GM19467 (cell line): Measurements from ENCODE around the gene RARA.

Source experiments
- ATAC-seq: cut with Tn5 transposase; IDR thresholded peaks from one replicate; pipeline ENCODE4 v1.9.1; 2021; ENCODE audit warnings: mild to moderate bottlenecking, moderate library complexity; ENCODE audit not compliant: unreplicated experiment

RARA gene

DNA sequence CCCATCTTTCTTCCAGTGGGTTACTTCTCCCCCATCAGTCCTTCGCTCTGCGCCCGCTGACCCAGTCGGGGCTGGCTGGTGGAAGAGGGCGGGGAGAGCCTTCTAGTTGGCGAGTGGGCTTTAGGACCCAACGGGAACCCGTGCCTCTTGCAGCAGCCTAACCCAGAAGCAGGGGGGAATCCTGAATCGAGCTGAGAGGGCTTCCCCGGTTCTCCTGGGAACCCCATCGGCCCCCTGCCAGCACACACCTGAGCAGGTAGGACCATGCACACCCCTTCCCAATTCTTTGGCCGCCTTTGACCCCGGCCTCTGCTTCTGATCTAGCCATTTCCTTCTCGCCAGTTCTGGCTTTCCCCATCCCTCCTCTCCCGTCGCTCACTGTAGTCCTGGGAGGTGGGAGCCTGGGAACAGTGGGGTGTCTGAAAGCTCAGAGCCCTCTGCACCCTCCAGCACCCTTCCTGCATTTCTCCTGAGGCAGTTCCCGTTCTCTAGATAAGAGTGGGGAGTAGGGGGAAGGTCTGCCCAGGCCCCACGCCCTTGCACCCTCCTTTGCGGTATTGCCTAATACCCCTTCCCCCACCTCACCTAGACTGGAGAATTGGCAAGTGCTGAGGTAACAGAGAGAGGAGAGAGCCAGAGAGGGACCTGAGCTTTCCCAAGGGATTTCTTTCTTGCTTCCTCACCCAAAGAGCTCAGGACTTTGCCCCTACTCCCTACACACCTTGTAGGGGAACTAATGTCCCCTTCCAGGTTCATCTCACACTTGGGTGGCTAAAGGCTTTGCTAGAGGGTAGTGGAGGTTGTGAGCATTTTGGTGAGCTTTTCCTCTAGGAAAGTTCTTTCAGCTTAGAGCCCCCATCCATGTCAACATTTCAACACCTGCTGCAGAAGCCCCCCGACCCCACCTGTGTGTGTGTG is at the start of gene RARA:
TSS of gene RARA (plus strand) at position 150 of the 918 bp plus-strand sequence. CDS start 22,039 bp downstream, outside the sequence.
- ATAC-seq = no peak

DNA sequence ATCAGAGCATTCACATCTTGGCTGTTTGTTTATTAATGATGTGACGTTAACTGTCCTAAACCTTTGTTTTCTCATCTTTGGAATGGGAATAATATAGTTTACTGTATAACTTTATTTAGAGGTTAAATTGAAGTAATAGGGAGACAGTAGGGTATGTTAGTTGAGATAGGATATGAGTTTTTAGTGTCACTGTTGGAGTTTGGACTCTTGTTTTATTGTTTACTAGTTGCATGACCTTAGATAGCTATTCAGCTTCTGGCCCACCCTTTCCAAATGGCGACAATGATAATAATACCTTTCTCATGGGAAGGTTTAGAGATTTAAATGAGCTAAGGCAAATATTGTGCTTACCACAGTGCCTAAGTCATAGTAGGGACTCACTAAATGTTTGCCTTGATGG is 49.5 kb upstream of the RARA start:
- no peak for ATAC-seq

DNA sequence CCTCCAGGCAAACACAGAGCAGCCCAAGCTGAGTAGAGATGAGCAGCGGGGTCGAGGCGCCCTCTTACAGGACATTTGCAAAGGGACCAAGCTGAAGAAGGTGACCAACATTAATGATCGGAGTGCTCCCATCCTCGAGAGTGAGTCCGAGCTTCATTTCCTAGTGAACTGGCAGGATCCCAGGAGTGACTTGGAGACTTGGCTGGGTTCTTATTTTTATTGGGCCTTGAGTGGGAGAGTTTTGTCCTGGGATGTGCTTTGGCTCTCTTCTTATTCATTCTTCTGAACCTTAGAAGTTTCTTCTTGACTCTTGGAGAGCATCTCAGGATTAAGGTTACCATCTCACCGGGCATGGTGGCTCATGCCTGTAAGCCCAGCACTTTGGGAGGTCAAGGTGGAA is 48.5 kb upstream of the RARA start:
- no peak for ATAC-seq

DNA sequence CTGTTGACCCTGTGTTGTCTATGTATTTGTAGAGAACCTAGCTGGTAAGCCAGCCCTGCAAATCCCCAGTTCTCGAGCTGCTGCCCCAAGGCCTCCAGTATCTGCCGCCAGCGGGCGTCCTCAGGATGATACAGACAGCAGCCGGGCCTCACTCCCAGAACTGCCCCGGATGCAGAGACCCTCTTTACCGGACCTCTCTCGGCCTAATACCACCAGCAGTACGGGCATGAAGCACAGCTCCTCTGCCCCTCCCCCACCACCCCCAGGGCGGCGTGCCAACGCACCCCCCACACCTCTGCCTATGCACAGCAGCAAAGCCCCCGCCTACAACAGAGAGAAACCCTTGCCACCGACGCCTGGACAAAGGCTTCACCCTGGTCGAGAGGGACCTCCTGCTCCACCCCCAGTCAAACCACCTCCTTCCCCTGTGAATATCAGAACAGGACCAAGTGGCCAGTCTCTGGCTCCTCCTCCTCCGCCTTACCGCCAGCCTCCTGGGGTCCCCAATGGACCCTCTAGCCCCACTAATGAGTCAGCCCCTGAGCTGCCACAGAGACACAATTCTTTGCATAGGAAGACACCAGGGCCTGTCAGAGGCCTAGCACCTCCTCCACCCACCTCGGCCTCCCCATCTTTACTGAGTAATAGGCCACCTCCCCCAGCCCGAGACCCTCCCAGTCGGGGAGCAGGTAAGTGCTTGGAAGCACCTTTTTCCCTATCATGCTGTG is 44.4 kb upstream of the RARA start:
- ATAC-seq = no peak

DNA sequence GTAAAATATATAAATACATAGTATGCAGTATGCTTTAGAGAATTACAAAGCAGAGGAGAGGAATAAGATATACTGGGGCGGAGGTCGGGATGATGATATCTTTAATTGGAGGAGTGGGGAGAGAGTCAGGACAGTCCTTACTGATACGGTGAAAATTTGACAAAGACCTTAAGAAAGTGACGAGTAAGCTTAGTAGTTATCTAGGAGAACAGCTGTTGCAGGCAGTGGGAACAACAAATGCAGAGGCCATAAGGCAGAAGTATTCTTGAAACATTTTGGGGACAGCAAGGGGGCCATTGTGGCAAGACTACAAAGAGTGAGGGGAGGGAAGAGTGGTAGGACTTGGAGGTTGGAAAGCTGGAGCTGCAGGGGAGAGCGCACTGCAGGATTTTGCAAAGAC is 43.6 kb upstream of the RARA start:
- ATAC-seq = no peak

DNA sequence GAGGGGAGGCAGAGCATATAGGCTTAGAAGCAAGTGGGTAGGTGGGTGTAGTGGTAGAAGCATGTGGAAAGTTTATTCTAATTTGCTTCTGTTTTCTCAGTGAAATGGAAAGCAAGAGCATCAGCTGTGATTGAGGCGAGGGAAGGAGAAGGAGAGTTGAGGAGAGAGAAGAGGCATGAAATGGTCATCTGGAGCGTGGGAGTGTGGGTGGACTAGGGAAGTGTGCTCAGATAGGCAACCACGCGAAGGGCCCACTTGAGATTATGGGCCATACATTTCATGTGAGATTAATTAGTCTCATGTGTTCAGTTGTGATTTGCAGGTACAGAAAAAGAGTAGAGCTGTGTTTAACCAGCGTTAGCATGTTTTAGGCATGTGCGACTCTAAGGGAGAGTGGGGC is 42.1 kb upstream of the RARA start:
- no peak for ATAC-seq

DNA sequence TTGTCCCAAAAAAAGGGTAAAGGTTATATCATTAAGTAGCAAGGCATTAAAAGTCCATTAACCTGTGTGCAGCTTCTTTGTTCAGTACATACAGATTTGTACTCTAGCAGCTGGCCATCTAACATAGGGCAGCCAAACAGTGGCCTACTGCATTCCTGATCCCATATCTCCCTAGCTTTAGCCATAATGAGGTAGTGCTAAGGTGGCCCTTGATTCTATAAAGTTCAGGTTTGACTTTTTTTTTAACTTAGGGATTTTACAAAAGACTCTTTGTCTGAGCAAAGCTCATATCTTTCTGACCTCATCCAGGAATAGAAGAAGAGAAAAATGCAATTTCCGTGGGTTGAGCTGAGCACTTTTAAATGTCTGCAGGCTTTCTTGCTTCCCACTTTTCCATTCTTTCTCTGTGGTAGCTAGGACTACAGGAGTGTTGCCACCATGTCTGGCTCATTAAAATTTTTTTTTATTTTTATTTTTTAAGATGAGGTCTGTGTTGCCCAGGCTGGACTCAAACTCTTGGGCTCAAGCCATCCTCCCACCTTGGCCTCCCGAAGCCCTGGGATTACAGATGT is 40.8 kb upstream of the RARA start:
- ATAC-seq = no peak

DNA sequence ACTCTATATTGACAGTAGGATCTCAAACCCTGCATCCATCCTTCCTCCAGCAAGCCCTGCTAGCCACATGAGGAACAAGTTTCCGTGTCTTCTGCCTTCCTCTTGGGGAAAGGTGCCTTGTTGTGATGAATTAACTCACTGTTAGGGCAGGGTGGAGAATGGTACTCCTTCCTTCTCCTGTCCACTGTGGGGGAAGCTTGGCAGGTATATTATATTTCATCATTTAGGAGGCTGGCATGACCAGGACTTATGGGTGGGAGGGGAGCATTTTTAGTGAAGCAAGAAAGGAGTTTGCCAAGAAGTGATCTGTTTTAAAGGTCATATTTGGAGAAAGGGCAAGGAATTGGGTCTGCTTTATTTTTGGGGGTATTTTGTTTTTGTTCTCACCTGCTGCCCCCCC is 30.6 kb upstream of the RARA start:
- no peak for ATAC-seq

DNA sequence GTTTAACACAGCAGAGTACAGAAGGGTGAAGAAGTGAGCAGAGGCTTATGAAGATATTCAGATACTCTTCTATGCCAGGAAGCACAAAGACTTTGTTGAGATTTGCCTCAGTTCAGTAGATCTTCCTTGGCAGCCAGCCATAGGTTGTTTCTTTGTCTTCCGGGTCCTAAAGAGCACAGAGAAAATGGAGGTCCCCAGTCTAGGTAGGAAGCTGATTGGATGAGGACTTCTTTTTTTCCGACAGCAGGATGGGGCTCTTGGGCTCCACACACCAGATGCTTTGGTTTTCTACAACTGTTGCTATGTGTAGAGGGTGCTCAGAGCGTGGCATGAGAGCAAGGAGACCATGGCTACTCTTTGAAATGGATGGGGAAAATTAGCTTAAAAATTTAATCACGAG is 29.6 kb upstream of the RARA start:
- no peak for ATAC-seq

DNA sequence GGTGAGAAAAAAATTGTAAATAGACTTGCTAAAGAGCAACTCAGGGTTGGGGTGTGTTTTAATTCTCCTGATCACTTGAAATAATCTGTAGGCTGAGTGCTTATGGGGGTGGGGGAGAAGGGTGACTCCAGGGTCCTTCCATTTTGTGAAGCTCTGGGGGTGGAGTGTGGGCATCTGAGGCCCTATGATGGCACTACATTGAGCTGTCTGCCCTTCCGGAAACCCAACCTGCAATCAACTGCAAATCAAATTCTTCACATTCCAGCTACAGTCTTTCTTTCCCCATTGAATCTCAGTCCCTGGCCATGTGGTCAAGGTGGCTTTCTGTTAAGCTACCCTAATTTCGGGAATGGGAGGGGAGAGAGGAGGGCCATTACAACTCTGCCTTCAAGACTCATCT is 27.3 kb upstream of the RARA start:
- no peak for ATAC-seq

DNA sequence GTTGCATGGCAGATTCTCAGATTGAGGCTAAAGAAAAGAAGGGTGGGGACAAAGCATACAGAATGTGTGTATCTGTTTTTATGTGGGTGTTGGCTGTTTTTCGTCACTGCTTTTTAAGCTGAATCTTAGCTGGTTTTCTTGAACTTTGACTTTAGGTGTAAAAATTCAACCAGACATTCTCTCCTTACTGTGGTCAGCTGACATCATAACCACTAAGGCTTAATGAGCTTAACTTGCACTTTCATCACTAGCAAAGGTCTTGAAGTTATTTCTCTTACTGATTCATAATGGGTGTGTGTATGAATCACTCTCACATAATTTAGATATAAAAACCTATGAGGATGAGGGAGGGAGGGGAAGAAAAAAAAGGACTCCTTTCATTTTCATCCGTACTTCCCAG is 25.3 kb upstream of the RARA start:
- no peak for ATAC-seq

DNA sequence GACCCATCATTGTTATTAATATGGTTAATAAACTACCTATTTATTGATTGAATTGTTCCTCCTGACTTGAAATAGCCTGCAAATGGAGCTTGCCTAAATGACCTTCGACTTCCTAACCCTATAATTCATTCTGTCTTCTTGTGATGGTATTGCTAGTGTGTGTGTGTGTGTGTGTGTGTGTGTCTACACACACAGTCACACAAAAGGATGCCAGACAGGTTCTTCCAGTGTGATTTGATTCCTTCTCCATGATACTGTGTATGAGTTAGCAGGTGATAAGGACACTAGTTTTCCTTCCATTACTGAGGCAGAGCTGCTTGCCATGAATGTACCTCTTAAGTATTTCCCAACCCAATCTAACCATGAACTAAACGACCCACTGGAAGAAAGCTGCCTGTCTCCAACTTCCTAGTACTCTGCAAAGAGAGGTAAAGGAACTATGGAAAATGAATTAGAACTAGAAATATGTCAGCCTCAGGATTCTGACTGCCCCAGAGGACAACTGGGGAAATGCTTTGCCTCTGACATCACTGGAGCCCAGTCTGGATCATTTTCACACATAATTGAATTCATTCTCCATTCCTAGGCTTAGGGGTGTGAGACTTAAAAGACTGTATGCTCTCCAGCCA is 24.8 kb upstream of the RARA start:
- no peak for ATAC-seq

DNA sequence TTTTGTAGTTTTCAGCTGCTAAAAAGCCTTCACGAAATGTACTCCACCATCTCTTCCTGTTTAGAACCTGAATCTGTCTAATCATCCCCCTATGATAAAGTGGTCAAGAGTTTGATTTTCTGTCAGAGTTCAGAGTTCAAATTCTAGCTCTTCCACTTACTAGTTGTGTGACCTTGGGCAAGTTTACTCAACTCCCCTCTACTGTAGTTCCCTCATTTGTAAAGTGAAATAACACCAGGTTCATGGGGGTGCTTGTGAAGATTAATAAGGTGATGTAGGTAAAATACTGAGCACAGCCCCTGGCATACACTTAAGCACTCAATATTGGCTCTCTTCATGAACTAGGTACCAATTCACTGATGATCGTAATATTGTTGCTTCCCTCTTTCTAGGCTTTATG is 22.5 kb upstream of the RARA start:
- no peak for ATAC-seq

DNA sequence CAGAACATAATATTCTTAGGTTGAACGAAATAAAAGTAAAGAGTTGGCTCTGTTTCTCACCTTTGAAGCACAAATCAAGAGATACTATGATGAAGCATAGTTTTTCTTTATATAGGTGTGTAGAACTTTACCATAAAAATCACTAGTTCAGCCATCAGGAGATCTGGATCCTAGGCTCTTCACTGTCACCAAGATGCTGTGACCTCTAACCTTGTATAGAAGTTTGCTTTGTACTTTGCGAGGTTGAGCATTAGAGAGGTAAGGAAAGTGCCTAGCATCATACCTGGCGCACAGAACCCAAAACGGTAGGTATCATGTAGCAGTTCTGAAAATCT is 21.9 kb upstream of the RARA start:
- no peak for ATAC-seq

DNA sequence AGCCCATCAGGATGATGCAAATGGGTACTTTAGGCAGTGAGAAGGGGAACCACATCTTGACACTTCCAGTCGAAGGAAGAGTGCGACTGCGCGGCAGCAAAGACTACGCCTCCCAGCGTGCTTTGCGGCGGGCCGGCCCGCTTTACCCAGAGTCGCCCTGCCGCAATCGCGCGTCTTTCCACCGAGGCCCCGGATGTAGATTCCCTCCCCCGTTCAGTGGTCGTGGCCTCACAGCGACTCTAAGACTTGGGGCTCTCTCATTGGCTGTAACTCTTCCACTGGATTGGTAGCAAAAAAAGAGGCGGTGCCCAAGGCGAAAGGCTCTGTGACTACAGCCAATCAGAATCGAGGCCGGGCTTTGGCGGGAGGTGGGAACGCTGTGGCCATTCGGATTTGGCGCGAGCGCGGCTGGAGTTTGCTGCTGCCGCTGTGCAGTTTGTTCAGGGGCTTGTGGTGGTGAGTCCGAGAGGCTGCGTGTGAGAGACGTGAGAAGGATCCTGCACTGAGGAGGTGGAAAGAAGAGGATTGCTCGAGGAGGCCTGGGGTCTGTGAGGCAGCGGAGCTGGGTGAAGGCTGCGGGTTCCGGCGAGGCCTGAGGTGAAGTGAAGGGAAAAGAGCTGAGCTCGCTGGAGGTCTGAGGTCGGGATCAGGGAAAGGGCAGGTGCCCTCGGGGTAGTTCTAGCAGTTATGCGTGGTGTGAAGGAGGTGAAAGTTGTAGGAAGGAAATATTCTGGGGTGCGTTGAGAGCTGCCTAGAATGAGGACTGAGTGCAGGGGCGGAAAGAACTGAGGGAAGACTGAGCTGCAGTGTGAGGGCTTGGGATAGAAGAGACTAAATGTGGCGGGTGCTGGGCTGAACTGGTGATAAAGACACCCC is 21.2 kb upstream of the RARA start, which contains the start of gene CDC6:
TSS of gene CDC6 (plus strand) at position 386 of the 876 bp plus-strand sequence. CDS start 1,542 bp downstream, outside the sequence.
- ATAC-seq = peak; percentile 87

DNA sequence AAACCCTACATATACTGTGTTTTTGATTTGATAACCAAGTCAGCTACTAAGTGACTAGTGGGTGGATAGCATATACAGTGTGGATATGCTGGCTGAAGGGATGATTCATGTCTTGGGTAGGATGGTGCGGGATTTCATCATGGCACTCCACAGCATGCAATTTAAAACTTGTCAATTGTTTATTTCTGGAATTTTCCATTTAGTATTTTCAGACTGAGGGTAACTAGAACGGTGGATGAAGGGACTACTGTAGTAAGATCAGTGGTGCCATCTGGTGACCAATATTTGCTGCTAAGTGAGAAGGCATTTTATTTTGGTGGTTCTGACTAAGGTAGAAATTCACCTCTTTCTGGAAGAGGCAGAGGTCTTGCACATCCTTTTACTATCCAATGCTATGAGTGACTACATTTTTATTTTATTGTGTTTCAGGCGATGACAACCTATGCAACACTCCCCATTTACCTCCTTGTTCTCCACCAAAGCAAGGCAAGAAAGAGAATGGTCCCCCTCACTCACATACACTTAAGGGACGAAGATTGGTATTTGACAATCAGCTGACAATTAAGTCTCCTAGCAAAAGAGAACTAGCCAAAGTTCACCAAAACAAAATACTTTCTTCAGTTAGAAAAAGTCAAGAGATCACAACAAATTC is 18.2 kb upstream of the RARA start:
- ATAC-seq = no peak

DNA sequence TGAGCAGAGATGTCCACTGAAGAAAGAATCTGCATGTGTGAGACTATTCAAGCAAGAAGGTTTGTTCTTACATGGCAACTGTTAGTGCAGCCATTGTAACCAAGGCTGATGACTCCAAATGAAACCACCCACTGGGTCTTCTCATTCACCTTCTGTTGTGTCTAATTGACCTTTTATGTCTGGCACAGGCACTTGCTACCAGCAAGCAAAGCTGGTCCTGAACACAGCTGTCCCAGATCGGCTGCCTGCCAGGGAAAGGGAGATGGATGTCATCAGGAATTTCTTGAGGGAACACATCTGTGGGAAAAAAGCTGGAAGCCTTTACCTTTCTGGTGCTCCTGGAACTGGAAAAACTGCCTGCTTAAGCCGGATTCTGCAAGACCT is 17.7 kb upstream of the RARA start:
- no peak for ATAC-seq

DNA sequence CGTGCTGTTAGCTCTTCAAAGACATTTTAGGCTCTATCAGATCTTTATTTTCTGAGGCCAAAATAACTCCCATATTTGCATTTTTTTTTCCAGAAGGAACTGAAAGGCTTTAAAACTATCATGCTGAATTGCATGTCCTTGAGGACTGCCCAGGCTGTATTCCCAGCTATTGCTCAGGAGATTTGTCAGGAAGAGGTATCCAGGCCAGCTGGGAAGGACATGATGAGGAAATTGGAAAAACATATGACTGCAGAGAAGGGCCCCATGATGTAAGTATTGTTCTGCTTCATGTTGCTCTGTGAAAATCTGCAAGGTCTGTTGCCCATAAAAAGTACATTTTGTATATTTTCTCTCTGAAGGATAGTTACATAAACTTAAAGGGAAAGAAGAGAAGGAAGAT is 15.6 kb upstream of the RARA start:
- ATAC-seq = no peak

DNA sequence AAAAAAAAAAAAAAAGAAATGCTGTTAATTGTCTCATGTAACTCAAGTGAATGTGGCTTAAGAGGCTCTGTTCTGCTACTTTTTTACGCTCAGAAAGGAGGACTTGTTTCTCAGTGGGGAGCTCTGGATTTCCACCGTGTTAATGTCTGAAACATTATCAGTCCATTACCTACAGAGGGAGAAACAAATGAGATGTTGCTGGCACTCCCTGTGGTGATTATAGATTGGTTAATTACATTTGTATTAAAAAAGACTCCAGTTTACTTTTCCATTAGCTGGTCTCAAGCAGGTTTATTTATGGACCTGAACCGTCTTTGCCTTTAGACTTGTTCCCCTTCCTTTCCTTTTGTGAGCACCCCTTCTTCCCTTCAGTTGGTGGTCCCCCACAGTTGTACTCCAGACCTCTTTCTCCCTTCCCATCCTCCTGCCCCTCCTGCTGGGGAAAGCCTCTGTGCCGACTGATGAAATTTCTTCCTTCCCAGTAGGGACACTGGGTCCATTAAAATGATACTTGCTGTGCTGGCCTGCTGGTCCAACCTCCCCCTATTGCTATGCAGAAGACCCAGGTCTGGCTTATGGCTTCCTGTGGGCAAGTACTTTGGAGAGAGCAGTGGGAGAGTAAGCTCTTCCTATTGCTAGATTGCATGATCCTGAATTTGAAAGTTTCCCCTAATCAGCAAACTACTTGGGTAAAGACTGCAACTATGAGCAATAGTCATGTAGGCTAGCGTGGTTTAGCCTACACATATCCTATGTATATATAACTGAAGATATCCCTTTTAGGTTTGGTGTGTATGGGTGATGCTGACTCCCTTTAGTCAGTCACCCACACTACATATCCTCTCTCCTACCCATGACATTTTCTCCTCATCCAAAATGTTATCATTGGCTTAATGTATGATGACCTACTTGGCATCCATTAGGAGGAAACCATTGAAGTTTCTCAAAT is 13.2 kb upstream of the RARA start:
- ATAC-seq = no peak
